ENCODE measurements around the gene HS6ST2. TPM values are rescaled to one million over a fixed set of nuclear protein-coding genes. Genes with fewer than 3 reads are reported as not detected.

The HS6ST2 gene
- total RNA-seq, 1 experiment from 2014 or later, result 24.6 TPM

DNA sequence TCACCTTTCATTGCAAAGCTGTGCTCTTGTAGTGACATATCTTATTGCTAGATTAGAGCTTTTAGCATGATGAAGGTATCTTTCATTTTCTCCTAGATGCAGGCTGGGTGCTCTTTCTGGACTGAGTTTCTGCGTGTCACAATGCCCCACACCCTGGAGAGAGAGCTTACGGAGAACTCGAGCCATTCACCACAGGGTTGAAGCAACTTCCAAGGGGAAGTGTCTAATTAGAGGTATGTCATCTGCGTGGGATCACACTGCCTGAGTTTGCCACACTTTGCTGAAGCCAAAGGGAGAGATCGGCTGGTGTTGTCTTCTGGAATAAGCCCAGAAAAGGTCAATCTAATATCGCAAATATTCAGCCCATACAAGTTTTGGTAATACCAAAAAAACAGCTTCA is 290.3 kb downstream of the HS6ST2 start:
- ChIA-PET RAD21 (ENCODE audit: low non-redundant PET in 1 of 2, low total read pairs in 2 of 2, uncharacterized antibody in 2 of 2, unreplicated experiment in 2 of 2) (no interaction called here), CTCF (no interaction called here), POLR2A (no interaction called here)
- no peak overlapping the region for H3K27ac ChIP-seq (ENCODE audit: low read depth, low read length)
- no peak for TF ChIP-seq TCF7L2 (IDR thresholded peaks at IDR 0.05; ENCODE audit: borderline replicate concordance, extremely low read depth, insufficient read depth, insufficient read length)
- no peak for ATAC-seq
- no peaks in the 10 kb centered on the region for H3K9me2 ChIP-seq (ENCODE audit: insufficient read depth)
- no peak overlapping the region for H3K9ac ChIP-seq (ENCODE audit: low read length)
- no peak for DNase-seq (ENCODE audit: low read depth, low spot score)
- no peaks in the 10 kb centered on the region for H3K36me3 ChIP-seq (ENCODE audit: control insufficient read depth in 1 of 2, insufficient read depth in 2 of 2, low read length in 2 of 2)
- H3K4me1 ChIP-seq (ENCODE audit: control insufficient read depth in 1 of 2, insufficient read depth in 2 of 2, low read length in 2 of 2), result no peaks in the 10 kb centered on the region; a peak in 1 of 4 replicates
- no peaks in the 10 kb centered on the region for H4K20me1 ChIP-seq (ENCODE audit: insufficient read depth)
- no peak overlapping the region for H3K4me3 ChIP-seq (replicated peaks in 1 of 2; ENCODE audit: low read depth in 1 of 2, low read length in 2 of 2)
- H3K4me2 ChIP-seq (ENCODE audit: low read length), result no peak overlapping the region
- BruUV-seq (replicated peaks), result no TSS peak
- H3K79me2 ChIP-seq (ENCODE audit: insufficient read depth, low read length), result no peaks in the 10 kb centered on the region
- H2AFZ ChIP-seq (ENCODE audit: low read depth, low read length, poor library complexity, severe bottlenecking), result no peak overlapping the region
- no peaks in the 10 kb centered on the region for H3K27me3 ChIP-seq (ENCODE audit: insufficient read depth, low read length)
- intact Hi-C loops (cut with micrococcal nuclease), result no loop called here
- no peaks in the 10 kb centered on the region for H3K9me3 ChIP-seq (ENCODE audit: control insufficient read depth in 1 of 2, insufficient read depth in 1 of 2, low read depth in 1 of 2, low read length in 2 of 2)

DNA sequence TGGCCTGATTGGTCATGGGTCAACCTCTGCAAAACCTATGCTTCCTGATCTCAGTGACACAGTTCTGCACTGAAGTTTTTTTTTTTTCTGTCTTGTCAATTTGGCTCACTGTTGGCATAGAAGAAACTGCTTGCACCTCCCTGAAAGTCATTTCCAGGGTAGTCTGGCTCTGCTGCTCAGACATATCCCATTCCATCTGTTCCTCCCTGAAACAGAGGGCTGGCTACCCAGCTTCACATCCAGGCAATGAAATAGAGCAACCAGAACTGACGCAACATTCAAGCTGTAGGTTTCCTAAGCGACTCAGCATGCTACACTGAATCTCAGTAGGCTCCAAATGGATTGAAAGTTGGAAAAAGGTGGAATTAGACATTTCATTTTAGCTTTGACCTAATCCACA is 292.8 kb downstream of the HS6ST2 start:
- H3K4me1 ChIP-seq (ENCODE audit: control insufficient read depth in 1 of 2, insufficient read depth in 2 of 2, low read length in 2 of 2), result no peaks in the 10 kb centered on the region
- intact Hi-C loops (cut with micrococcal nuclease), result no loop called here
- TF ChIP-seq RAD21 (IDR thresholded peaks at IDR 0.05; ENCODE audit: low read depth) (no peak), TCF7L2 (IDR thresholded peaks at IDR 0.05; ENCODE audit: borderline replicate concordance, extremely low read depth, insufficient read depth, insufficient read length) (no peak), ZNF274 (IDR thresholded peaks at IDR 0.05; ENCODE audit: low read depth, low read length) (no peak), CEBPB (IDR thresholded peaks at IDR 0.05; ENCODE audit: low read depth) (no peak), POLR2AphosphoS5 (IDR thresholded peaks at IDR 0.05; ENCODE audit: low read depth, low read length) (no peak), CTCF (IDR thresholded peaks at IDR 0.05 in 2 of 3, conservative IDR thresholded peaks at IDR 0.05 in 1 of 3; ENCODE audit: borderline replicate concordance in 1 of 3, insufficient read depth in 1 of 3, low read depth in 2 of 3, low read length in 2 of 3) (no peak), ATF3 (IDR thresholded peaks at IDR 0.05) (no peak), SP1 (IDR thresholded peaks at IDR 0.05; ENCODE audit: low read depth) (no peak), EZH2 (IDR thresholded peaks at IDR 0.05) (no peak), JUND (IDR thresholded peaks at IDR 0.05) (no peak), ELF1 (IDR thresholded peaks at IDR 0.05; ENCODE audit: borderline replicate concordance, low read depth) (no peak), EZH2phosphoT487 (IDR thresholded peaks at IDR 0.05; ENCODE audit: borderline replicate concordance) (no peak), ZFX (IDR thresholded peaks at IDR 0.05) (no peak), CBX3 (IDR thresholded peaks at IDR 0.05; ENCODE audit: low read depth) (no peak), SIN3A (IDR thresholded peaks at IDR 0.05; ENCODE audit: low read depth) (no peak), SRF (IDR thresholded peaks at IDR 0.05; ENCODE audit: low read depth) (no peak)
- TF ChIP-seq, protein P1, sequence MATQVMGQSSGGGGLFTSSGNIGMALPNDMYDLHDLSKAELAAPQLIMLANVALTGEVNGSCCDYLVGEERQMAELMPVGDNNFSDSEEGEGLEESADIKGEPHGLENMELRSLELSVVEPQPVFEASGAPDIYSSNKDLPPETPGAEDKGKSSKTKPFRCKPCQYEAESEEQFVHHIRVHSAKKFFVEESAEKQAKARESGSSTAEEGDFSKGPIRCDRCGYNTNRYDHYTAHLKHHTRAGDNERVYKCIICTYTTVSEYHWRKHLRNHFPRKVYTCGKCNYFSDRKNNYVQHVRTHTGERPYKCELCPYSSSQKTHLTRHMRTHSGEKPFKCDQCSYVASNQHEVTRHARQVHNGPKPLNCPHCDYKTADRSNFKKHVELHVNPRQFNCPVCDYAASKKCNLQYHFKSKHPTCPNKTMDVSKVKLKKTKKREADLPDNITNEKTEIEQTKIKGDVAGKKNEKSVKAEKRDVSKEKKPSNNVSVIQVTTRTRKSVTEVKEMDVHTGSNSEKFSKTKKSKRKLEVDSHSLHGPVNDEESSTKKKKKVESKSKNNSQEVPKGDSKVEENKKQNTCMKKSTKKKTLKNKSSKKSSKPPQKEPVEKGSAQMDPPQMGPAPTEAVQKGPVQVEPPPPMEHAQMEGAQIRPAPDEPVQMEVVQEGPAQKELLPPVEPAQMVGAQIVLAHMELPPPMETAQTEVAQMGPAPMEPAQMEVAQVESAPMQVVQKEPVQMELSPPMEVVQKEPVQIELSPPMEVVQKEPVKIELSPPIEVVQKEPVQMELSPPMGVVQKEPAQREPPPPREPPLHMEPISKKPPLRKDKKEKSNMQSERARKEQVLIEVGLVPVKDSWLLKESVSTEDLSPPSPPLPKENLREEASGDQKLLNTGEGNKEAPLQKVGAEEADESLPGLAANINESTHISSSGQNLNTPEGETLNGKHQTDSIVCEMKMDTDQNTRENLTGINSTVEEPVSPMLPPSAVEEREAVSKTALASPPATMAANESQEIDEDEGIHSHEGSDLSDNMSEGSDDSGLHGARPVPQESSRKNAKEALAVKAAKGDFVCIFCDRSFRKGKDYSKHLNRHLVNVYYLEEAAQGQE (IDR thresholded peaks at IDR 0.05; ENCODE audit: low read depth), result no peak
- TF ChIP-seq, protein P2, sequence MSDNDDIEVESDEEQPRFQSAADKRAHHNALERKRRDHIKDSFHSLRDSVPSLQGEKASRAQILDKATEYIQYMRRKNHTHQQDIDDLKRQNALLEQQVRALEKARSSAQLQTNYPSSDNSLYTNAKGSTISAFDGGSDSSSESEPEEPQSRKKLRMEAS (IDR thresholded peaks at IDR 0.05), result no peak

More for the DNA sequence above, 292.8 kb downstream of the HS6ST2 start:
- H3K4me3 ChIP-seq (replicated peaks in 1 of 2; ENCODE audit: low read depth in 1 of 2, low read length in 2 of 2), result no peak overlapping the region
- no peaks in the 10 kb centered on the region for H3K9me3 ChIP-seq (ENCODE audit: control insufficient read depth in 1 of 2, insufficient read depth in 1 of 2, low read depth in 1 of 2, low read length in 2 of 2)
- BruUV-seq (replicated peaks), result no TSS peak
- ChIA-PET RAD21 (ENCODE audit: low non-redundant PET in 1 of 2, low total read pairs in 2 of 2, uncharacterized antibody in 2 of 2, unreplicated experiment in 2 of 2) (no interaction called here), POLR2A (no interaction called here), CTCF (no interaction called here)
- no peak overlapping the region for H3K9ac ChIP-seq (ENCODE audit: low read length)
- no peak overlapping the region for H3K27ac ChIP-seq (ENCODE audit: low read depth, low read length)
- no peaks in the 10 kb centered on the region for H3K27me3 ChIP-seq (ENCODE audit: insufficient read depth, low read length)
- H3K9me2 ChIP-seq (ENCODE audit: insufficient read depth), result no peaks in the 10 kb centered on the region
- H2AFZ ChIP-seq (ENCODE audit: low read depth, low read length, poor library complexity, severe bottlenecking), result no peak overlapping the region
- no peaks in the 10 kb centered on the region for H4K20me1 ChIP-seq (ENCODE audit: insufficient read depth)
- H3K79me2 ChIP-seq (ENCODE audit: insufficient read depth, low read length), result no peaks in the 10 kb centered on the region
- DNase-seq (ENCODE audit: low read depth, low spot score), result no peak
- H3K4me2 ChIP-seq (ENCODE audit: low read length), result no peak overlapping the region
- ATAC-seq, result no peak
- no peaks in the 10 kb centered on the region for H3K36me3 ChIP-seq (ENCODE audit: control insufficient read depth in 1 of 2, insufficient read depth in 2 of 2, low read length in 2 of 2)

Data from HCT116 (cell line).